GM18951 (cell line): ENCODE data around the gene SLC35A4.

Source experiments
- POLR2A ChIP-seq: IDR thresholded peaks from 4 replicates; pipeline ENCODE4 v1.6.1; 2011; ENCODE audit warnings: mild to moderate bottlenecking; ENCODE audit not compliant: insufficient read length, insufficient read depth; ENCODE audit errors: extremely low read depth
- in situ Hi-C: fragments of 300-500 bp; cut with MboI; formaldehyde crosslinking; loops from one replicate; pipeline ENCODE4 v1.12.0; 2022; ENCODE audit warnings: low sequenced_read_pairs, mixed read lengths, inconsistent platforms; ENCODE audit not compliant: unreplicated experiment

SLC35A4 gene

DNA sequence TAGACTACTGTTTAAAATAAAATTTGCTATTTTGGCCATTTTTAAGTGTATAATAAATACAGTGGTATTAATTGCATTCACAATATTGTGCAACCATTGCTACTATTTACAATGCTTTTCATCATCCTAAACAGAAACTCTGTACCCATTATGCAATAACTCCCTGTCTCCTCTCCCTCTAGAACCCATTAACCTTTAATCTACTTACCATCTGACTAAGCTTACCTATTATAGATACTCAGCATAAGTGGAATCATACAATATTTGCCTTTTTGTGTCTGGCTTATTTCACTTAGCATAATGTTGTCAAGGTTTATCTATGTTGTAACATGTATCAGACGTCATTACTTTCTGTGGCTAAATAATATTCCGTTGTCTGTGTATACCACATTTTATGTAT lies 42.4 kb downstream of the SLC35A4 start:
- TF ChIP-seq POLR2A = no peak
- in situ Hi-C loops = no loop called here

DNA sequence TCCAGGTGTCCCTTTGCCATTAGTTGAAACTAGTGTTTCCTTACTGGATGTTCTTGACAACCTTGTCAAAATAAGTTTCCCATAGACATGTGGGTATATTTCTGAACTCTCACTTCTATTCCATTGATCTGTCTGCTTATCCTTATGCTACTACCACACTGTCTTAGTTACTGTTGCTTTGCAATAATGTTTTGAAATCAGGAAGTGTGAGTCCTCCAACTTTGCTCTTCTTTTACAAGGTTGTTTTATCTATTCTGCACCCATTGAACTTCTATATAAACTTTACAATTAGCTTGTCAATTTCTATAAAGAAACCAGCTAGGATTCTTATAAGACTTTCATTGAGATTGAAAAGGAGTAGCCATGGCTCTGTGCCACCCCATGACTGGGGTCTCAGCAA lies 44.1 kb downstream of the SLC35A4 start:
- in situ Hi-C loops = no loop called here
- no peak for TF ChIP-seq POLR2A

DNA sequence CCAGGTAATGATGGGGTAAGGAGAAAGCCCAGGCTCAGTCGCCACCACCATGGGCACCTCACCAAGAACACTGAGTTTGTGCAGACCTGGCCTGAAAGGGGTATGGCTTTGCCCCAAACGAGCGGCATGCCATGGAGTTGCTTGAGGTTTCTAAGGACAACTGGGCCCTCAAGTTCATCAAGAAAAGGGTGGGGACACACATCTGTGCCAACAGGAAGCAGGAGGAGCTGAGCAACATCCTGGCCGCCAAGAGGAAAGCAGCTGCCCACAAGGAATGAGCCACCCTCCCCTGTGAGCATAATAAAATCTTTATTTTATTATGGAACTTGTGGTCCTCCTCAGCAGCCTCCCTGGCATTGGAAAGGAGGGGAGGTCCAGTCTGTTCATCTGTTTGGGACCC lies 44.5 kb downstream of the SLC35A4 start:
- TF ChIP-seq POLR2A = no peak
- in situ Hi-C loops = no loop called here

DNA sequence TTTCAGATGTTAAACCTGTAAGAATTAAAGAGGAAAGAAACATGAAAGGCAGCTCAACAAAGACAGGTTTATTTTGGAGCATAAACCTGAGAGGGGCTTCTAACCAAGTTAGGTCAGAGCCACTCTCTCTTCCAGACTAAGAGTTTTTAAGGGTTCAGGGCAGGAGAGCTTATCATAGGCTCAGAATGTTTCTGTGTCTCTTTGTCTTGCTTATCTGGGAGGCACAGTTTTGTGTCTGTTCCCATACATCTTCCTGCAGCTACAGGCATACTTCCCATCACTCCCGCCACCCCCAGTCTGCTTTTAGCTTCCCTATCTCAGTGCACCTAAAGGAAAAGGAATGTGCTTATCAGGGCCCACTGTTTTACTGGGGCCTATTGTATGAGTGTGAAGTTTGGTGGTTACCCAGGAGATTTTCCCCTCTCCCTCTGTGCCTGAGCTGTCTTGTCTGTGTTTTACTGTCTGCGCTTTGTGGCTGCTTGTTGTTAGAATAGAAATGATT lies 46.4 kb downstream of the SLC35A4 start:
- in situ Hi-C loops = no loop called here

More for the DNA sequence above, 46.4 kb downstream of the SLC35A4 start:
- no peak for TF ChIP-seq POLR2A
